ENCODE measurements around the gene FAM124A. TPM values are rescaled to one million over a fixed set of nuclear protein-coding genes. Genes with fewer than 3 reads are reported as not detected.

FAM124A gene
- total and polyA plus RNA-seq, 10 donors: 2.6 to 39.9 (median 23.7) TPM

DNA sequence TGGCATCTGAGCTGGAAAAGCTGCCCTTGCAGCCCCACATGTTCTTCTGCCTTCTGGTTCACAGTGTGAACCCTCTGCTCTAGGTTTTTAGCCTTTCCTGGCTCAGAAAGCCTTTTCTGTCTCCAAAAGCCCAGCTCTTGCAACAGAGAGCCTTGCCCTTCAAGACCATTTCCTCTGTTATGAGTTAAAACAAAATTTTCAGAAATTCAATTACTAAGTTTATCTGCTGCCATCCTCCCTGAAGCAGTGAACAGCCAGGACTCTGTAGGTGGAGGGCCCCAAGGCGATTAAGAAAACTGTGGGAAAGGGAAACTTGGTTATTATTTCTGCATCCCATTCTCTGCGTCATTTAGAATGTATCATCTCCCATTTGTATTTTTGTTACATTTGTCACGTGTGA, 18.8 kb downstream of the FAM124A start:
- 76 to 89% (median 82%) methylated on average over 3 of the region's 3 CpGs for WGBS, 5 donors
- no peak for DNase-seq
- H3K27me3 ChIP-seq (replicated peaks in 1 of 7): no peaks in the 10 kb centered on the region
- no peaks in the 10 kb centered on the region for H3K9me3 ChIP-seq
- peaks cover 0 to 5% (median 0%) of the 10 kb centered on the region in 6 donors for H3K36me3 ChIP-seq
- intact Hi-C loops (cut with DNase I; ENCODE audit: low total_unique reads): no loop called here
- H3K4me1 ChIP-seq: peaks cover 0 to 34% (median 10%) of the 10 kb centered on the region in 6 donors
- no peak overlapping the region for H3K4me3 ChIP-seq
- H3K27ac ChIP-seq: peak overlapping the region in 6 of 8 donors; percentile 40 to 69 (median 51)
- TF ChIP-seq, protein P1, sequence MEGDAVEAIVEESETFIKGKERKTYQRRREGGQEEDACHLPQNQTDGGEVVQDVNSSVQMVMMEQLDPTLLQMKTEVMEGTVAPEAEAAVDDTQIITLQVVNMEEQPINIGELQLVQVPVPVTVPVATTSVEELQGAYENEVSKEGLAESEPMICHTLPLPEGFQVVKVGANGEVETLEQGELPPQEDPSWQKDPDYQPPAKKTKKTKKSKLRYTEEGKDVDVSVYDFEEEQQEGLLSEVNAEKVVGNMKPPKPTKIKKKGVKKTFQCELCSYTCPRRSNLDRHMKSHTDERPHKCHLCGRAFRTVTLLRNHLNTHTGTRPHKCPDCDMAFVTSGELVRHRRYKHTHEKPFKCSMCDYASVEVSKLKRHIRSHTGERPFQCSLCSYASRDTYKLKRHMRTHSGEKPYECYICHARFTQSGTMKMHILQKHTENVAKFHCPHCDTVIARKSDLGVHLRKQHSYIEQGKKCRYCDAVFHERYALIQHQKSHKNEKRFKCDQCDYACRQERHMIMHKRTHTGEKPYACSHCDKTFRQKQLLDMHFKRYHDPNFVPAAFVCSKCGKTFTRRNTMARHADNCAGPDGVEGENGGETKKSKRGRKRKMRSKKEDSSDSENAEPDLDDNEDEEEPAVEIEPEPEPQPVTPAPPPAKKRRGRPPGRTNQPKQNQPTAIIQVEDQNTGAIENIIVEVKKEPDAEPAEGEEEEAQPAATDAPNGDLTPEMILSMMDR (IDR thresholded peaks at IDR 0.05 in 8 of 11, conservative IDR thresholded peaks at IDR 0.05 in 3 of 11): no peak
- TF ChIP-seq POLR2AphosphoS5 (IDR thresholded peaks at IDR 0.05): peak in 1 of 3 donors; percentile 37

DNA sequence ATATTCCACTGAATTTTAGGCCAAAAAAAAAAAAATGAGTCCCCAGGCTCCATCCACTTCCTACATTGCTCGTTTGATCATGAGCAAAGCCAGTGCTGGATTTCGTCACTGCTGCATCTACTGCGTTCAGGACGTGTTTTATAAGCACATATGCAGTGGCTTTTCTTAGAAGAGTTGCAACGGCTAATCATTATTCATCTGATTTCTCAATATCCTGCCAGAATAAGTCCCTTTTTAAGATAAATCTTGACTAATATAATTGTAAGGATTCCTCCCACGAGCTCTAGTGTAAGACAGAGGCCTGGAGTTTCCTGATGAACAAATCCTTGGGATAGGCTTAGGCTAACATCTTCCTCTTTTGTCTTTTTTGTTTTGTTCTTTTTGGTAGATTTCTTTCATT, 19.5 kb downstream of the FAM124A start:
- H3K4me3 ChIP-seq: no peak overlapping the region
- H3K9me3 ChIP-seq: no peaks in the 10 kb centered on the region
- intact Hi-C loops (cut with DNase I; ENCODE audit: low total_unique reads): no loop called here
- H3K4me1 ChIP-seq: peaks cover 0 to 30% (median 6%) of the 10 kb centered on the region in 6 donors
- DNase-seq: no peak
- H3K27me3 ChIP-seq (replicated peaks in 1 of 7): no peaks in the 10 kb centered on the region
- WGBS, 5 donors: 29 to 70% (median 49%) methylated on average over 6 of the region's 6 CpGs
- H3K27ac ChIP-seq: peak overlapping the region in 7 of 8 donors; percentile 12 to 69 (median 49)
- TF ChIP-seq, protein P1 (IDR thresholded peaks at IDR 0.05 in 8 of 11, conservative IDR thresholded peaks at IDR 0.05 in 3 of 11): no peak
- no peak for TF ChIP-seq POLR2A (IDR thresholded peaks at IDR 0.05)
- no peak for TF ChIP-seq POLR2AphosphoS5 (IDR thresholded peaks at IDR 0.05)
- peaks cover 0 to 5% (median 0%) of the 10 kb centered on the region in 6 donors for H3K36me3 ChIP-seq

DNA sequence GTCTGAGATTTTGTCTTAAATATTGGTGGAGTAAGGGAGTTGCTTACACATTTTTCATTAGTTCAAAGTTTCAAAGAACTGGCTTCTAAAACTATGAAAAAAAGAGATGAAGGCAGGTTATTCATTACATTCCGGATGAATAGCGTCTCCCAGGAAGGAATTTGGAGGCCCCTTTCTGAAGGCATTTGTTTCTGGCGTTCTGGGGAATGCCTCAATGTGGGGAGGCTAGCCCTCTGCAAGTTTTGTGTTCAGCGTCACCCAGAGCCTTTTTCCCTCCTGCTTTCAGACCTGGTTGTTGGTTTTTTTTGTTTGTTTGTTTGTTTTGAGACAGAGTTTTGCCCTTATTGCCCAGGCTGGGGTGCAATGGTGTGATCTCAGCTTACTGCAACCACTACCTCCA, 21.0 kb downstream of the FAM124A start:
- Histone ChIP-seq H3K36me3 (peaks cover 0 to 5% (median 0%) of the 10 kb centered on the region in 6 donors), H3K9me3 (no peaks in the 10 kb centered on the region), H3K4me1 (peaks cover 0 to 37% (median 7%) of the 10 kb centered on the region in 6 donors), H3K27me3 (replicated peaks in 1 of 7) (no peaks in the 10 kb centered on the region), H3K4me3 (no peak overlapping the region), H3K27ac (peak overlapping the region in 1 of 8 donors; percentile 39)
- intact Hi-C loops (cut with DNase I; ENCODE audit: low total_unique reads): no loop called here
- 73 to 95% (median 90%) methylated on average over 4 of the region's 4 CpGs for WGBS, 5 donors
- TF ChIP-seq POLR2AphosphoS5 (IDR thresholded peaks at IDR 0.05) (no peak), POLR2A (IDR thresholded peaks at IDR 0.05) (no peak)
- TF ChIP-seq, protein P1 (IDR thresholded peaks at IDR 0.05 in 8 of 11, conservative IDR thresholded peaks at IDR 0.05 in 3 of 11): no peak
- no peak for DNase-seq

DNA sequence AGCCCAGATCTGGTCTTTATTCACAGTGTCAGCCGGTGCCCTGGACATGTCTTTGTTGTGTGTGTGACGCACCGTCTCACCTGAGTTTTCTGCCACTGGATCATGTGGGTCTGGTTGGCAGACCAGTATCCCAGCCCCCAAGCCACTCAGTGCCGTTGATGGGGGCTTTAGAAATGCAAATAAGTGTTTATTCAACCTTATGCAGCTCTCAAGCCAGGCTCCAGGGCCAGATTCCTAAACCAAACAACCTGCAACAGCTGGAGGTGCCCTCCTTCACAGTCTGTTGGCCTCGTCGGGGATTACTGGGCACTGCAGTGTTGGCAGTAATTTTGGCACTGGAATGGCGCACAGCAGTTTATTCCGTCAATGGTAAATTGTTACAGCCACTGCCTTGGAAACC, 21.6 kb downstream of the FAM124A start:
- WGBS, 5 donors: 82 to 88% (median 87%) methylated on average over 4 to 8 of the region's 8 CpGs

More for the DNA sequence above, 21.6 kb downstream of the FAM124A start:
- Histone ChIP-seq H3K9me3 (no peaks in the 10 kb centered on the region), H3K27me3 (replicated peaks in 1 of 7) (no peaks in the 10 kb centered on the region), H3K27ac (peak overlapping the region in 1 of 8 donors; percentile 1), H3K36me3 (peaks cover 0 to 5% (median 0%) of the 10 kb centered on the region in 6 donors), H3K4me3 (no peak overlapping the region), H3K4me1 (peaks cover 0 to 37% (median 7%) of the 10 kb centered on the region in 6 donors)
- DNase-seq: no peak
- intact Hi-C loops (cut with DNase I; ENCODE audit: low total_unique reads): no loop called here
- TF ChIP-seq POLR2AphosphoS5 (IDR thresholded peaks at IDR 0.05) (no peak), POLR2A (IDR thresholded peaks at IDR 0.05) (no peak)
- TF ChIP-seq, protein P1 (IDR thresholded peaks at IDR 0.05 in 8 of 11, conservative IDR thresholded peaks at IDR 0.05 in 3 of 11): no peak
